Sciatic nerve (tissue), 2 donors: ENCODE results near the gene TNS3. TPM values are rescaled to one million over a fixed set of nuclear protein-coding genes. Genes with fewer than 3 reads are reported as not detected.

ENCODE experiments used
- ATAC-seq: fragments of 200-7000 bp; cut with Tn5 transposase; one replicate; pipeline ENCODE4 v1.9.1; 2020; ENCODE audit warnings: mild to moderate bottlenecking, moderate library complexity
- DNase-seq: peaks from one replicate; pipeline ENCODE4 v3.0.0-alpha.2; 2020; ENCODE audit warnings: low spot score
- intact Hi-C: fragments of 100-400 bp; cut with DNase I; formaldehyde crosslinking; loops from one replicate; pipeline ENCODE4 v1.14.2; 2022
- total RNA-seq: library from RNA; stranded (reverse); fragmentation: NEBNext Ultra II Directional; extraction: Animal tissue kit (Norgen Biotek cat#: 25700); gene quantifications from one replicate; pipeline ENCODE4 v1.2.1, GENCODE V29; 2021
- donor health status: DM: no; HTN: no; CAD: no.
- donor health status: DM: no; HTN: no; CAD: no.

Gene TNS3
- total RNA-seq, 1 donor from 2014 or later: 230 TPM

DNA sequence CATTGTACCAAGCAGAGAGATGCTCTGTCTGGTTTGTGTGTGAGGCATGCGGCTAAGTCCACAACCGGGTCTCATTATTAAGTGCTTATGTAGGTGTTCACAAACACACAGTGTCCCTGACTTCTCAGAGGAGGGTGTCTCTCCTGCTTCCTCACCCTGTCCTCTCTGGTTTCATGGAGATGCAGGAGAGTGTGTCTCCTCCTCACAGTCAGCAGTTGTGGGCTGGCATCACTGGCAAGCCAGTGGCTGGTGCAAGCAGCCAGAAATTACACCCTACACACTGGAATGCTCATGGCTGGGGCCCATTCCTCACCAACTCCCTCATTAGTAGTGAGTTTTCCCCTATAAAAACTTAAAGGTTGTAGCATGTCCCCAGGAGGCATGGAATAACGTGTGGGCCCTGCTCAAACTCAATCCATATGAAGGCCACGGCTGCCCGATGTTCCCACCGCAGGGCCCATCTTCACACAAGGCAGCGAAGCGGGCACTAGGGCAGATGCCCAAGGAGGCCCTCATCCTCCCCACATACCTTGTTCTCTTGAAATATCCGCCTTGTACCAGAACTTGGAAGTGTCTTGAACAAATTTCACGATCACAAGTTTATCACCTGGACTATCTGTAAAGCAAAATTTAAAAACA lies 280.1 kb downstream of the TNS3 start:
- intact Hi-C loops: no loop called here
- DNase-seq (peak; percentile 49), ATAC-seq (no peak)

DNA sequence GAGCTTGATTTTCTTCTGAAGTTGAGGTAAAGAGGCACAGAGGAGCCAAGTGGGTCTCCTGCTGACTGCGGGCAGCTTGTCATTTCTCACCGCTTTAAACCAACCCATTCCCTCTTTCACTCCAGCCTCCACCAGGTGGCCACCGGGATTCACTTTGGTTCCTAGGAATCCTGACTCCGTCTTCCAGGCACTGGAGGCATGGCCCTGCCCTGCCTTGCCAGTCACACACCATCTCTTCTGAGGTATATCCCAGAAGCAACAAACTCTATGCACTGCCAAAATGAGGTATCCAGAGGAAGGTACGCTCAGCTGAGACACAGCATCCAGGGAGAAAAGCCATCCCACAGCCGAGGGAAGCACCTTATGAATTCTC lies 280.8 kb downstream of the TNS3 start:
- peak; percentile 51 for DNase-seq

DNA sequence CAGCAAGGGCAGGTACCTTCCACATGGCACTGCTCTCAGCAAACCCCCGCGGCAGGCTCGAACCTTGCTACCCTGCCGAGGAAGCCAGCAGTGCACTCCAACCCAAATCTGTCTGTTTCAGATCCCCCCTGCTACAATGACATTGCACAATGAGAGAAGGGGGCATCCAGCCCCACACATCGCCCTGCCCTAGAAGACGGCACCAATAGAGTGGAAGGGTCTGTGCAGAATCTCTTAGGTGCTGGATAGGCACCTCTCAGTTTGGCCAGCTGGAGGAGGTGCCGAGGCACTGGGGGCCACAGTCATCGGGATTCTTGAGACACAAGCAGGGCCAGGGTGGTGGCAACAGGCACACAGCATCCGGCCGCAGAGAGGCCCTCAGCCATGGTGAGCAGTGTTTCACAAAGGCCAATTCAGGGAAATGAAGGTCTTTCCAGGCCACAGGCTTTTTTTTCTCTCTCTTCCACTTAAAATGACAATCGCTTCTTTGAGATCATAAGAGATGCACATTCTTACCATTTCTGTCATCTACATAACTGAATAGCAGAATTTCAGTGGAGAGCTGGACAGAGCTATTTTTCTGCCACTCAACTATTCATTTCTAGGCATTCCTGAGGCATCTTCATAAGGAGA lies 281.3 kb downstream of the TNS3 start:
- ATAC-seq: peak; percentile 72
- peak; percentile 58 for DNase-seq
- intact Hi-C loops: no loop called here

More for the DNA sequence above, 280.8 kb downstream of the TNS3 start:
- intact Hi-C loops: no loop called here
- ATAC-seq: no peak

DNA sequence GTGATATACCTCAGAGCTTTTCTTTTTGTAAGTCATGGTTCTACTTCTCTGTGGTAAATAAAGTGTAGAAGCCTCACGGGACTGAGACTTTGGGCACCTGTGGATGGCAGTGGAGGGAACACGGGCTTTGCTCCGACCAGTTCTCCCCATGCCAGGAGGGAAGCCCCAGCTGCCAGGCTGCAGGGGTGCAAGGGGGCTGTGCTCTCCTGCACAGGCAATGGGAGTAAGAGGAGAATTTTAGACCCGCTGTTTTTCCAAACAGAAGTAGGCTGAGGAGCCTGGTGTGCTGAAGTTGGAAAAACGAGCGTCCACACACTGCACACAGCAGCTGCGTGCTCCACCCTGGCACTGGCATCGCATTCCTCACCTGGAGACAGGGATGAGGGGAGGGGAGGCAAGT lies 282.4 kb downstream of the TNS3 start:
- DNase-seq (no peak), ATAC-seq (no peak)
- intact Hi-C loops: no loop called here

DNA sequence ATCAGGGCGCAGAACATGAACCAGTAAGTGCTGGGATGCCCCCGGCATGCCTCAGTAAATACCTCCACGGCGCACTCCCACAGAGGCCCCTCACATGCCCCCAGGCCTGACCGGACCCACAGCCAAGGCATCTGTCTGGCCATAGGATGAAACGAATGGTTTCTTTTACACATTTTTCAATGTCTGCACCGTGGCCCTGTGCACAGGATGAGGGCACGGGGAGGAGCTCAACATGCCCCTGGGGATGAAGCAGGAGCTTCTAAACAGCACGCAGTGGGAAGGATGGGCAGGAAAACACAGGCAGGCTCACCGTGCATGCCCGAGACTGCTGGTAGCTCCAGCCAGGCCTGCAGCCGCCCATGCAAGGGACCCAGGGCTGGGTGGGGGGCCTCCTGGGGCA lies 283.3 kb downstream of the TNS3 start:
- peak; percentile 51 for DNase-seq
- no peak for ATAC-seq
- intact Hi-C loops: no loop called here

DNA sequence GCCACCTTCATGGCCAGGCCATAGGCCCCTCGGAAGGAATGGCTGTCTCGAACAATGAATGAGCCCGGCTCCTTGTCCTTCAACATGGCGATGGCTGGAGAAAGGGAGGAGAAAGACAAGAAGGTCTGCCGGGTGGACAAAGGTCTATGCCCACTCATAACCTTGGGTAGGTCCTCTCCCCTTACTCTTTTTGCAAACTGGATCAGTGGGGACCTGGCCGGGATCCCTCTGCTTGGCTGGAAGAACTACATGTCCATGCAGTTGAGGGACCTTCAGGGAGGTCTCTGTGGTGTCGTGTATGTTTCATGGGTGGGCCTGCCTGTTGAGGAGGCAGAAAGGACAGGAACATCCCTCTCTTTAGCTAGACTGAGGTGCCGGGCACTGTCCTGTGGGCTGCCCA lies 284.8 kb downstream of the TNS3 start:
- intact Hi-C loops: no loop called here
- DNase-seq (no peak), ATAC-seq (no peak)

DNA sequence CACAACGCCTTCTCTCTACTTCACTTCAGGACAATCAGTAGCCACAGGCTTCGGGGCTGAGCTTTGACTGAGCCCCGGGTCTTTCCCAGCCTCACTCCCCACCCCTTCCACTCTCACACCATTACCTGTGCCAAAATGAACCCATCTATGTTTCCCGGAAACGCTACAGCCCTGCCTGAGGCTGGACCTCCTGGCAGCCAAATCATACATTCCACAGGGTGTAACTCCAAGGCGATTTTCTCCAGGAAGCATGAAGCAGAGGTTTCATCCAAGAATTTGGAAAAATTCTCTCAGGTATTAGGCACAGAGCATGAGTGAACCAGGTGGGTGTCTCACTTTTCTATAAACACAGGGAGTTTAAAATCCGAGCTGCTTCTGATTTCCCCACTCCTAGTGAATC lies 286.3 kb downstream of the TNS3 start:
- intact Hi-C loops: no loop called here
- DNase-seq (no peak), ATAC-seq (no peak)

DNA sequence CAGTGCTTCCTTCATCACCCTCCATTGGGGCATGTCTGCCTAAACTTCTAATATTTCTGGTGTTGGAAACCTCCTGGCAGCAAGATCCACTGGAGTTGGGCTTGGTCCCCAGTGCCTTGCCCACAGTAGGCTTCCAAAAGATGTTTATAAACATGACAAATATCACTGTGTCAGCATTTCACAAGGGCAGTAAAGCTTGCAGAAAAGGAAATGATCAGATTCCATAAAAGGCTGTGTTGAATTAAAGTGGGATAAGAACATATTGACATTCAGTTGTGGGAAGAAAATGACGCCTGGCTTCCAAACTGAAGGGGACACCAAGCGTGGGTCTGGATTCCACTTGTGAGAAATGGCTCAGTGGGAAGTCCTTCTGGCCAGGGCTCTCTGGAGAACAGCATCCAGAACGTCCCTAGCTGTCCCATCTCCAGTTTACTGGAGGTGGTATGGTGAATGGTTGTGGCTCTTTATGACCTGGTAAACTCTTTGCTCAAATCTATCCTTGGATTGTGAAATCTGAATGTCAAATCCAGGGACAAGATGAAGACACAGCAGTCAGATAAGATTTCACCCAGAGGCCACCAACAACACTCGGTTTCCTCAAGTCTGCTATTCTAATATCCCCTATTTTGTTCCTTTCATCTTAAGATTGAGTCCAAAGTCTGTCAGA lies 287.2 kb downstream of the TNS3 start:
- DNase-seq: no peak
- intact Hi-C loops: no loop called here
- ATAC-seq: no peak

DNA sequence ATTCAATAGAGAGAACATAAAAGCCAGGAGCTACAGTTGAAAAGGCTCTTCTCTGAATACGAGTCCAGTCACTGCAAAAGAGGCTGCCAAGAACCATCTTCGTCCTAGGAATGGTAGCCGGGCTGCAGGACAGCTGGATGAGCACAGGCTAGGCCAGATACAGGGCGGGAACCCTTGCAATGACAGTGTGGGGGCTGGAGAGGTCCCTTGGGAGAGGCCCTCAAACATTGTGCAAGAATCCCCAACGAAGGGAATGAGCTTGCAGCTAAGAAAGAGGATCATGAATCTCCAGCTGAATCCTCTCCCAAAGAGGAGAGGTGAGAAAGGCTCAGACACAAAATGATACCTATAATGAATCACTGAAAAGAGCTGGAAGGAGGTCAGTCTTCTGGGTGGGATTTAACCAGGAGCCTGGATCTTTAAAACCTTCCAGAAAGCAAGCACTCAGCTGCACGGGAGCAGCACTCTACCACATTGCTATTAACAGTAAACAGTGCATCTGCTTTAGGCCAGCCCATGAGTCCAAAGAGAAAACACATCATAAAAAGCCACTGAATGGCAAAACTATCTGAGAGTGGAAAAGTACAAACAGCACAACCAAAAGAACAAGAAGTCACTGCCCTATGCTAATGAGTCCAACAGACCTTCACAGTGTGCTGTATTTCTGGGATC lies 287.9 kb downstream of the TNS3 start:
- DNase-seq: peak; percentile 62
- ATAC-seq: peak; percentile 84
- intact Hi-C loops: no loop called here

DNA sequence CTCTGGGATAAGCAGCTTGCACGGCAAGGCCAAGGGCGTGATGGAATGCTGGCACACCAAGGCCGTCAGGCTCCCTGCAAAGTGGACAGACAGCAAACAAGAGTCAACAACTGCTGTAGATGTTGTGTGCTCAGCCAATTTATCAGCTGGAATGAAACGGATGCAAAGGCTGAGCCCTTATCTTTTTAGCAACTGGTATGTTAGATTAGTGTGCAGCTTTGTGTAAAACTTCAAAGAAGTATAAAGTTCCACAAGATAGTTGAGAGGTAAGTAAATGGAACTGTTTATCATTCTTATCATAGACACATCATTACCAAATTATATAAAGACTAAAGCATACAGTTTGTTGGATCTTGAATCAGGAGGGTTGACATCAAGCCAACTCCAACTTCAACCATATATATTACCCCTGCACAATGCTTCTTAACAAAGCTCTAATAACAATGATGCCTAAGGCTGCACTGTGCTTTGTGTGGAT lies 289.0 kb downstream of the TNS3 start:
- DNase-seq: no peak
- ATAC-seq: no peak
- intact Hi-C loops: no loop called here

DNA sequence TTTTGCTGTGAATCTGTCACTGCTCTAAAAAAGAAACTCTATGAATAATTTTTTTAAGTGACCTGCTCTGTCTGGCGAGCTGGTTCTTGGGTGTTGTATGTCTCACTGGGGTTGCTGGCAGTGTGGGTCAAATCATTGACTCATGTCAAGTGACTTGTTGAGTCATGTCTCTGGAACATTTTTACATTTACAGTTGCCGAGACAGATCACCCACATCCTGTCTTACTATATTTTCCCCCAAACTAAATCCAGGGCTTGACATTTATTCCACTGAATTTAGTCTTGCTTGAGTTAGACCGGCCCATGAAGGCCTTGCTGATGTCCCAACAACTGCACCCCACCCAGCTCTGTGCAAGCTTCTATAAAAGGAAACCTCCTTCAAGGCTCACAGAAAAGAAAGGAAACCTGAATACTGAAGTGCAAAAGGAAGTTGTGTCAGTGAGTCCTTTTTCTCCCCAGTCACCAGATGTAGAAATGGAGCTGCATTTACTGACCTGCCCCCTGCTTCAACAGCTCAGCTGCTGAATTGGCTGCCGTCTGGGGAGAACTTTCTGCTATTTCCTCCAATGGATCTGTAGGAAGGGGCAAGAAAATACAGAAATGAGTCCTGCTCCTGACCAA lies 290.3 kb downstream of the TNS3 start:
- ATAC-seq (no peak), DNase-seq (peak; percentile 44)
- intact Hi-C loops: no loop called here

DNA sequence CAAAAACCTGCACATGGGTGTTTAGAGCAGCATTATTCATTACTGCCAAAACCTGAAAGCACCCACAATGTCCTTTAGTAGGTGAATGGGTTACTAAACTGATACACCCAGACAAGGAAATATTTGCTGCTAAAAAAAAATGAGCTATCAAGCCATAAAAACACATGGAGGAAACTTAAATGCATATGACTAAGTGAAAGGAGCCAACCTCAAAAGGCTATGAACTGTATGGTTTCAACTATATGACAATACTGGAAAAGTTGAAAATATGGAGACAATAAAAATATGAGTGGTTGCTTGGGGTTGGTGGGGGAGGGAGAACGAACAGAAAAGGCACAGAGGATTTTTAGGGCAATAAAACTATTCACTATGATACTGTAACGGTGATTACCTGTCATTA lies 291.0 kb downstream of the TNS3 start:
- DNase-seq (no peak), ATAC-seq (no peak)
- intact Hi-C loops: no loop called here

DNA sequence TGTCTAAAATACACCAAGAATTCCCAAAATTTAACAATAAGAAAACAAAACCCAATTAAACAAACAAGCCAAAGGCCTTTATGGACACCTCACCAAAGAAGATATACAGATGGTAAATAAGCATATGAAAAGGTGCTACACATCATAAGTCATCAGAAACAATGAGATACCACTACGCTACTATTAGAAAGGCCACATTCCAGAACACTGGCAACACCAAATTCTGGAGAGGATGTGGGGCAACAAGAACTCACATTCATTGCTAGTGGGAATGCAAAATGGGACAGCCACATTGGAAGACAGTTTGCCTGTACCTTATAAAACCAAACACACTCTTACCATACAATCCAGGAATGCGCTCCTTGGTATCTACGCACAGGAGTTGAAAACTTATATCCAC lies 291.4 kb downstream of the TNS3 start:
- intact Hi-C loops: no loop called here
- ATAC-seq (no peak), DNase-seq (no peak)

DNA sequence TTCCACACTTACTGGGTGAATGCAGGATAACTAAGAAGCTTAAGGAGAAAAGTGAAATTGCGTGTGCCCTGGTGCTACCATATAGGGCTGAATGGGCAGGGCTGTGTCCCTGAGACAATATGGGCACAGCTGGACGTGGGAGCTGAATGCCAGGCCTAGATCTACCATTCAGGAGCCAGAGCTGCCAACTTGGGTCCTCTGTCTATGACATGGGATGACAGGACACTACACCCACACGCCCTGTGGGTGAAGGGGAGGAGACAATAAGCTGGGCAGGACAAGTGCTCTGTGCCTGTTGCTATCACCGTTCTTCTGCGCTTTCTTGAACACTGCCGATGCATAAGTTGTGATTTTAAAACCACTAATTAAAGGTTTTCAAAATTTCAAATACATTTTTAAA lies 293.9 kb downstream of the TNS3 start:
- intact Hi-C loops: no loop called here
- DNase-seq (peak; percentile 54), ATAC-seq (no peak)

DNA sequence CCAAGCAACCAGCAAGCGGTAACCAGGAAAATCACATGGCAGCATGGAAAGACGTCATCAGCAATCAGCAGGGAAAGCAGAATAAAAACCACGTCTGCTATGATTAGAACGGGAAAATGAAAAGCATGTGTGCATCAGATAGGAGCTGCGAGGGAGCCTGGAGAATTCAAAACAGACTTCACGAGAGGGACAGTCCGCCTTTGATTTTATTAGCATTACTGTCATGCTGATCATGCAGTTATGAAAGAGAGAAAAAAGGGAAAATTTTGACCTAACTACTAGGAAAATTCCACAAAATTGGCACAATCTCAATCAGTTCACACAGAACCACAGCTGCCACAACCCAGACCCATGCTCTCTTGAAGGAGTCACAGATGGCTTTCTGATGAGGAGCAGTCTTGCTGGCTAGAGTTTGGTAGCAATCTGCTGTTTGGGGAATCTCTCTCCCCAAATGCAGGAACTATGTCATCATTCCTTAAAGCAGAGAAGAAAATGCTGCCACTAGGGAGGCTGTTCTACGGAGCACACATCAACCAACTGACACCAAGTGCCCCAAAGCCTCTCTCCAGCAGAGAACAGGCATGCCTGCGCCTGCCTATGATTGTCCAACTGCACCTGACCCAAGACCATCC lies 295.9 kb downstream of the TNS3 start:
- peak; percentile 89 for ATAC-seq
- peak; percentile 54 for DNase-seq
- intact Hi-C loops: no loop called here

DNA sequence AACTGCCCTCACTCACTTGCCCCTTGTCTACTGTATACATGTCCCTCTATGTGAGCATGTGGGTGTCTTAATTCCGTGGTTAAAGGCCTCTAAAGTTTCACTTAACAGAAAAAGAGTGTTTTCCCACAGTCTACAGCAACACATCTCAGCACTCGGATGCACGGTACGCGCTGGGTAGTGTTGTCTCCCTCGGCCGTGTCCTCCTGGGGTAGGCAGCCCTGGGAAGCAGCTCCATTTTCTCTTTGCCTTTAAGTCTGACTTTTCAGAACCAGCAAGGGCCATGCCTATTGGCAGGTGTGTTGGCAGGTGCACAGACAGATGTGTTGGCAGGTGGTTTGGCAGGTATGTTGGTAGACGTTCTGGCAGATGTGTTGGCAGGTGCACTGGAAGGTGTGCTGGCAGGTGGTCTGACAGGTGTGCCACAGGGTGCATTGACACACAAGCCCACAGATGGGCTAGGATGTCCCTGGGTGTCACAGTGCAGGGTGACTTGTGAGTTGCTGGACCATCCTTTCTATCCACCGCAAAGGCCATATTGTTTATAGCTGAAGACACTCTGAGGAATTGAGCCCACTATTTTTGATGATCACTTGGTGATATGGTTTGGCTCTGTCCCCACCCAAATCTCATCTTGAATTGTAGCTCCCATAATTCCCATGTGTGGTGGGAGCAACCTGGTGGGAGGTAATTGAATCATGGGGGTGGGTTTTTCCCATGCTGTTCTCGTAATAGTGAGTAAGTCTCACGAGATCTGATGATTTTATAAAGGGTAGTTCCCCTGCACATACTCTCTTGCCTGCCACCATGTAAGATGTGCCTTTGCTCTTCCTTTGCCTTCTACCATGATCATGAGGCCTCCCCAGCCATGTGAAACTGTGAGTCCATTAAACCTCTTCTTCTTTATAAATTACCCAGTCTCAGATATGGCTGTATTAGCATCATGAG lies 296.9 kb downstream of the TNS3 start:
- intact Hi-C loops: no loop called here
- ATAC-seq (no peak), DNase-seq (peak; percentile 50)

DNA sequence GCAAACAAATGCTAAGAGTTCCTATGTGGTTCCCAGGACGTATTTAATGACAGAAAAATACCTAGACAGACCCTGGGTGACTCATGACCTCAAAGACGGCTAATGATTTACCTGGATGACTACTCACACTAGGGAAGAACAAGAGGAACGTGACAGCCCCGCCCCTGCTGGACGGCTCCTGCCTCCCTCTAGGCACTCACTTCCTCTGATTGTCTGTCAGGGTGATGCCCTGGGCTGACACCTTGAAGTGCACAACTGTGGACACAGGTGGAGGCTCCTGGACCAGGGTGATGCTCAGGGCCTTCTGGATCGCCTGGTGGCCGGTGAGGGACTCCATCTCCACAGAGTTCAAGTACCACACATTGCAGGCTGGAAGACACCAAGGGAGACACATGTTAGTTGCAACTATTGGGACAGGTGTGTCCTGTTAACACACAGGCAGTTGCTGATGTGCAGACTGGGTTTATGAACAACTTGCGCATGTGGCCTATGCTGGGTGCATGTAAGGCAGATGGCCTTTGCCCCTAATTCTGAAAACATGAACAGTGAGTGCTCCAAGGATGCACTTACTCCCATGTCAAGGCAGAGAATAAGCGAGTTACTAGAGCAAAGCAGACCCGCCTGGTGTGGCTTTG lies 298.3 kb downstream of the TNS3 start:
- DNase-seq (peak; percentile 45), ATAC-seq (no peak)
- intact Hi-C loops: no loop called here
